Measurements from ENCODE around the gene GSX2. TPM values are rescaled to one million over a fixed set of nuclear protein-coding genes. Genes with fewer than 3 reads are reported as not detected.

GSX2 gene
- polyA plus RNA-seq, 1 of the 3 experiments (the other 2 are of a cell fraction), result 0.02 TPM

DNA sequence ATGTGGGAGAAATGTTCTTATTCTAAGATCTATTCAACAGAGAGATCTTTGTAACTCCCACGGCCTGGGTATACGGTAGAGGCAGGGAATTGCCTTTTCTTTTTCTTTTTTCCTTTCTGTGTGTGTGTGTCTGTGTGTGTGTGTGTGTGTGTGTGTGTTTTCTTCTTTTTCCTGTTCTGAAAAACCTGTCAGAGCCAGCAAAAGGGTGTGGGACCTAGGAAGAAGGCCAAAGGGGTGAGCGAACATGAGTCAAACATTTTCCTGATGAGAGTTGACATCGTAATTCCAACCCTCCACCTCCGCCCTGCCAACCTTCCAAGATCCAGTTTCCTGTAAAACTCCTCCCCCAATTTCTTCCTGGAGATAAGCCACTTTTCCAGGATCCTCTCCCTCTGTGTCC, 32.8 kb upstream of the GSX2 start (continued):
- TF ChIP-seq CTCF (IDR thresholded peaks at IDR 0.05) (no peak), JUND (IDR thresholded peaks at IDR 0.05) (peak; percentile 50), RFX5 (IDR thresholded peaks at IDR 0.05; ENCODE audit: low read length) (no peak), MXI1 (IDR thresholded peaks at IDR 0.05; ENCODE audit: low read depth, low read length) (no peak), SIN3A (IDR thresholded peaks at IDR 0.05; ENCODE audit: borderline replicate concordance, low read depth, low read length) (no peak; the same call in 1 of the 2 replicates), CHD2 (IDR thresholded peaks at IDR 0.05; ENCODE audit: low read length, partially characterized antibody) (no peak), TEAD4 (IDR thresholded peaks at IDR 0.05; ENCODE audit: borderline replicate concordance, insufficient read depth) (peak; percentile 35; the same call in 1 of the 2 replicates), EP300 (IDR thresholded peaks at IDR 0.05; ENCODE audit: borderline replicate concordance in 1 of 2, low read depth in 1 of 2, low read length in 1 of 2) (peak in 1 of 2 experiments; percentile 45; a peak in 1 of 4 replicates)

GRCh38 chr4:54073271-54073880, 26.6 kb upstream of the GSX2 start:
- H3K9ac ChIP-seq, result no peak overlapping the region
- H3K4me3 ChIP-seq (ENCODE audit: low read depth in 2 of 2, low read length in 1 of 2), result no peak overlapping the region
- H3K79me2 ChIP-seq (ENCODE audit: insufficient read depth), result no peaks in the 10 kb centered on the region
- H2AFZ ChIP-seq (ENCODE audit: low read depth), result no peak overlapping the region
- H4K20me1 ChIP-seq (ENCODE audit: insufficient read depth), result no peaks in the 10 kb centered on the region
- DNase-seq, result no peak
- no peaks in the 10 kb centered on the region for H3K9me3 ChIP-seq
- ChIA-PET POLR2A (no interaction called here), CTCF (no interaction called here)
- WGBS (ENCODE audit: low lambda C conversion rate), result 95% methylated on average over 2 of the region's 2 CpGs
- TF ChIP-seq YY1 (IDR thresholded peaks at IDR 0.05; ENCODE audit: low read depth) (no peak), ZBTB33 (IDR thresholded peaks at IDR 0.05; ENCODE audit: borderline replicate concordance, low read depth) (no peak), RCOR1 (IDR thresholded peaks at IDR 0.05; ENCODE audit: low read length) (no peak), USF2 (IDR thresholded peaks at IDR 0.05; ENCODE audit: borderline replicate concordance, low read depth, low read length) (no peak), RFX5 (IDR thresholded peaks at IDR 0.05; ENCODE audit: low read length) (no peak), FOSL2 (IDR thresholded peaks at IDR 0.05; ENCODE audit: borderline replicate concordance, low read depth) (no peak), MXI1 (IDR thresholded peaks at IDR 0.05; ENCODE audit: low read depth, low read length) (no peak), NRF1 (IDR thresholded peaks at IDR 0.05; ENCODE audit: low read depth, low read length) (no peak), SIN3A (IDR thresholded peaks at IDR 0.05; ENCODE audit: borderline replicate concordance, low read depth, low read length) (no peak), POLR2AphosphoS5 (IDR thresholded peaks at IDR 0.05; ENCODE audit: low read depth, low read length) (no peak), NFIC (IDR thresholded peaks at IDR 0.05; ENCODE audit: borderline replicate concordance) (no peak), EZH2phosphoT487 (IDR thresholded peaks at IDR 0.05; ENCODE audit: borderline replicate concordance, low read depth) (no peak), JUND (IDR thresholded peaks at IDR 0.05) (no peak)
- TF ChIP-seq, protein P1, sequence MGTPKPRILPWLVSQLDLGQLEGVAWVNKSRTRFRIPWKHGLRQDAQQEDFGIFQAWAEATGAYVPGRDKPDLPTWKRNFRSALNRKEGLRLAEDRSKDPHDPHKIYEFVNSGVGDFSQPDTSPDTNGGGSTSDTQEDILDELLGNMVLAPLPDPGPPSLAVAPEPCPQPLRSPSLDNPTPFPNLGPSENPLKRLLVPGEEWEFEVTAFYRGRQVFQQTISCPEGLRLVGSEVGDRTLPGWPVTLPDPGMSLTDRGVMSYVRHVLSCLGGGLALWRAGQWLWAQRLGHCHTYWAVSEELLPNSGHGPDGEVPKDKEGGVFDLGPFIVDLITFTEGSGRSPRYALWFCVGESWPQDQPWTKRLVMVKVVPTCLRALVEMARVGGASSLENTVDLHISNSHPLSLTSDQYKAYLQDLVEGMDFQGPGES (IDR thresholded peaks at IDR 0.05; ENCODE audit: low read depth, low read length), result no peak
- TF ChIP-seq, protein P2, sequence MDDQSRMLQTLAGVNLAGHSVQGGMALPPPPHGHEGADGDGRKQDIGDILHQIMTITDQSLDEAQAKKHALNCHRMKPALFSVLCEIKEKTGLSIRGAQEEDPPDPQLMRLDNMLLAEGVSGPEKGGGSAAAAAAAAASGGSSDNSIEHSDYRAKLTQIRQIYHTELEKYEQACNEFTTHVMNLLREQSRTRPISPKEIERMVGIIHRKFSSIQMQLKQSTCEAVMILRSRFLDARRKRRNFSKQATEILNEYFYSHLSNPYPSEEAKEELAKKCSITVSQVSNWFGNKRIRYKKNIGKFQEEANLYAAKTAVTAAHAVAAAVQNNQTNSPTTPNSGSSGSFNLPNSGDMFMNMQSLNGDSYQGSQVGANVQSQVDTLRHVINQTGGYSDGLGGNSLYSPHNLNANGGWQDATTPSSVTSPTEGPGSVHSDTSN (IDR thresholded peaks at IDR 0.05), result no peak
- no peaks in the 10 kb centered on the region for H3K27me3 ChIP-seq (ENCODE audit: insufficient read depth)
- no peak overlapping the region for H3K4me2 ChIP-seq
- peaks cover 6% of the 10 kb centered on the region for H3F3A ChIP-seq (replicated peaks; ENCODE audit: insufficient read depth)
- no peaks in the 10 kb centered on the region for H3K36me3 ChIP-seq (replicated peaks in 1 of 2; ENCODE audit: control insufficient read depth in 1 of 2, insufficient read depth in 2 of 2, low read length in 1 of 2)
- no peak overlapping the region for H3K27ac ChIP-seq (ENCODE audit: low read depth in 2 of 2, low read length in 1 of 2)
- H3K9me2 ChIP-seq, result no peaks in the 10 kb centered on the region
- peaks cover 0 to 9% of the 10 kb centered on the region in 2 experiments; a peak in 2 of 4 replicates for H3K4me1 ChIP-seq (ENCODE audit: control insufficient read depth in 1 of 2, insufficient read depth in 2 of 2, low read depth in 1 of 2, low read length in 1 of 2)
